CD4-positive, alpha-beta T cell treated with Interleukin-6 at 100 ng/mL for 8 hours (primary cell): Measurements from ENCODE around the gene SYNPO2L.
"Not testable (repeated sequence)": the region's sequence is repeated elsewhere in the genome, so short reads cannot be mapped to it uniquely, and the experiment has no call there.

Experiments
- DNase-seq: peaks from one replicate; pipeline ENCODE4 v3.0.0-alpha.2; 2020; ENCODE audit warnings: mixed read lengths, low spot score

The SYNPO2L gene

GRCh38 chr10:73617143-73617542, 38.7 kb downstream of the SYNPO2L start:
- DNase-seq, result not testable (repeated sequence)

DNA sequence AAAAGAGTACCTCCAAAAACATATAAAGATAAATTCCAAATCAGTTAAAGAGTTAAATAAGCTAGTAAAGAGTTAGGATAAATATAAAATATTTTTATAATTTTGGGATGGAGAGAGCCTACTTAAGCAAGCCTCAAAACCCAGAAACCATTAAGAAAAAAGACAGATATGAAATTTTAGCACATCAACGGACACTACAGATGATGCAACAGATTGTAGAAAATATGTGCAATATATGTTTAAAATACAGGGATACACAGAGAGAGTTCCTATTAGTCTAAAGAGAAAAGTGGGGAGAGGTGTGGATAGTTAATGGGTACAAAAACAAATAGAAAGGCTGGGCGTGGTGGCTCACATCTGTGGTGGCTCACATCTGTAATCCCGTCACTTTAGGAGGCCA, 41.1 kb downstream of the SYNPO2L start:
- DNase-seq, result no peak

DNA sequence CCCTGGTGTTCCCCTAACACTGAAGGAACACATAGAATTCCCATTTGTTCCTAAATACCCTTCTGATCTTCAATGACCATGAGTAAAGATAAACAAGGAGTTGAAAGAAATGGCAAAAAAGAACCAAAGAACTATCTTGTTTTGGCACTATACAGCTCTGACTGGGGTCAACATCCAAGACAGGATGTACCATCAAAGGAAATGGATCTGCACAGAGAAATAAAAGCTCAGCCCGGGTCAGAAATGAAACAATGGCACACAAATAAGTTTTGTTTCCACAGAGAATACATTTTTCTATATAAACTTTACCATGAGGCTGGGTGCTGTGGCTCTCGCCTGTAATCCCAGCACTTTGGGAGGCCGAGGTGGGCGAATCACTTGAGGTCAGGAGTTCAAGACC, 46.7 kb downstream of the SYNPO2L start:
- DNase-seq, result no peak

DNA sequence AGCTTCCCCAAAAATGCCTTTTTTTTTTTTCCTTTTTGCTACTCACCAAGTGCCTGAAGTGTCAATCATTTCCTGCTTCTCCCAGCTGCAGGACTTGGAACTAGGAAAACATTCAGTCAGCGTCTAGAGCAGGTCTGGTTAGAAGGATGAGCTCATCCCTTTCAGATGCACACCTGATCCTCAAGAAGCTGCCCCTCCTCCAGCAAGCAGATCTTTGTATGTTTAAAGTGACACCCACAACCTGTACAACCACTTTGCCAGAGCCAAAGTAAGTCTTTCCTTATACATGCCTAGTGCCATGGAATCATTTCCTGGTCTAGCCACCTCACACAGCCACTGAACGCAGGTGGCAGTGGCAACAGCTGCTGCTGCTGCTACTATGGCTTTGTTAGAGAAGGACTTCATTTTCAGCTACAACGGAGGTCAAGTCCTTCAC, 54.3 kb downstream of the SYNPO2L start:
- no peak for DNase-seq

- DNase-seq, result no peak
Measured at GRCh38 chr10:73597346-73597745, 58.5 kb downstream of the SYNPO2L start.
